ENCODE measurements around the gene GBE1.
"Not testable (repeated sequence)": the region's sequence is repeated elsewhere in the genome, so short reads cannot be mapped to it uniquely, and the experiment has no call there.

Gene GBE1

DNA sequence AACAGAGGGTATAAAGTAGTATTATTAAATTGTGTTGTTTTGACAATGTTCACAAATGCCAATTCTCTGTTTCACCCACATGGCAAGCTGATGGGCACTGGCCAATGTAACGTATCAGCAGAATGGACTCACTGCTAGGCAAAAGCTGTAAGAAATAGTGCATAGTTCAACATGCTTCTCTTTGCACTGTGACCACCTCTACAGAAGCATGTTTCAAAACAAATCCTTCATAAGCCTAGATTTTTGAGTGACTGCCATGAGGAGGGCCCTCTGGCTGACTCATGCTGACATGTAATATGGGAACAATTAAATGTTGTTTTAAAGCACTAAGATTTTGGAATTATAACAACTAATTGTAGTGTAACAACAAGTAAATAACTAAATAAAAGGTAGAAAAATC, 3.2 kb downstream of the GBE1 start:
- no peaks in the 10 kb centered on the region for H3K27me3 ChIP-seq (ENCODE audit: insufficient read depth, insufficient read length)

DNA sequence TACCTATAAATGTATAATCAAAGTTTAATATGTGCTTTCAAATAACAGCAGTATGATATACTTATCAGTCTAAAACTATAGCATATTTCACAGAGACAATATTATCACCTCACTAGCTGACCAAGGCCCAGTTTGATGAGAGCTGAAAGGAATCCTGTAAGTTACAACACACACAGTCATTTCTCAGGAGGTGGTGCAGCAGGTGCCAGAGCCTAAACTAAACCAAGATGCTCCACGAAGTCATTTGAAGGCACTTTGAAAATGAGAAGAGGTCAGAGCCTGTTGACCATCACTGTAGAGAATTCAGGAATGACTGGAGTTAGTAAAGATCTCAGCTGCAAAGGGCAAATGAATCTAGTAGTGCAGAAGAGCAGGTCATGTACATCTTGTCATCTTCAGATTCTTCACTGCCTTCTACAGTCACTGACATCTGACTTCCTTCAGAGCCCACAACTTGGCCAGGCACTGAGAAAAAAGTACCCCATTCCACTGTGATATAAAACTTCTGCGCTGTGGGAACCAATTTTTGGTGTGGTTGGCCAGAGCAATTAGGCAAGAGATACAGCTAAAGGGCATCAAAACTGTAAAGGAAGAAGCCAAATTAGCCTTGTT, 7.9 kb downstream of the GBE1 start:
- Histone ChIP-seq H3K4me1 (ENCODE audit: insufficient read depth, insufficient read length) (no peaks in the 10 kb centered on the region), H3K9ac (ENCODE audit: insufficient read length, low read depth) (no peak overlapping the region), H3K4me3 (ENCODE audit: insufficient read length, low read depth) (no peak overlapping the region), H3K9me3 (ENCODE audit: insufficient read depth, low read length) (no peaks in the 10 kb centered on the region), H3K27me3 (ENCODE audit: insufficient read depth, insufficient read length) (no peaks in the 10 kb centered on the region), H3K36me3 (ENCODE audit: insufficient read depth, insufficient read length, low read length) (no peaks in the 10 kb centered on the region)
- DNase-seq (ENCODE audit: low read depth, low spot score): no peak
- TF ChIP-seq SUZ12 (IDR thresholded peaks at IDR 0.05; ENCODE audit: extremely low read depth, insufficient read depth, insufficient read length): no peak
- TF ChIP-seq YY1 (IDR thresholded peaks at IDR 0.05; ENCODE audit: insufficient read depth, insufficient read length): no peak
- no peak for TF ChIP-seq ZNF274 (IDR thresholded peaks at IDR 0.05; ENCODE audit: low read depth, low read length)

More for the DNA sequence above, 3.2 kb downstream of the GBE1 start:
- Histone ChIP-seq H3K36me3 (ENCODE audit: insufficient read depth, insufficient read length, low read length) (no peaks in the 10 kb centered on the region), H3K9ac (ENCODE audit: insufficient read length, low read depth) (no peak overlapping the region), H3K4me3 (ENCODE audit: insufficient read length, low read depth) (no peak overlapping the region), H3K9me3 (ENCODE audit: insufficient read depth, low read length) (no peaks in the 10 kb centered on the region), H3K4me1 (ENCODE audit: insufficient read depth, insufficient read length) (no peaks in the 10 kb centered on the region)
- TF ChIP-seq YY1 (IDR thresholded peaks at IDR 0.05; ENCODE audit: insufficient read depth, insufficient read length) (no peak), SUZ12 (IDR thresholded peaks at IDR 0.05; ENCODE audit: extremely low read depth, insufficient read depth, insufficient read length) (no peak), ZNF274 (IDR thresholded peaks at IDR 0.05; ENCODE audit: low read depth, low read length) (no peak)
- DNase-seq (ENCODE audit: low read depth, low spot score): no peak

DNA sequence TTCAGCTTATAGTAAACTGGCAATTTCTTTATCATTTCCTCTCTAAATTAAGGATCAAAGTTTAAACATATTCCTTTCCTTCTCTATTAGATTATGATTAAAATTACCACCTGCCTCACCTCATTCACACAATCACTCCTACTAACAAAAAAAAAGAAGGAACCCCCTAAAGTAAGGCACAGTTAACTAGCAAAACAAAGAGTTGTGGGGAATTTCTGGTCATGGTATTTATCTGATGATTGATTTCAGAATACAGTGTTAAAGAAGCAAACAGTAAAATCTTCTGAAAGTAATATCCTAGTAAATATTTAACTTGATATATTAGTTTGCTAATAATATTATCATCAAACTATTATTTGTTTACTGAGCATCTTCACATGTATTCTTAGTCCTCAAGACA, 8.8 kb downstream of the GBE1 start:
- TF ChIP-seq ZNF274 (IDR thresholded peaks at IDR 0.05; ENCODE audit: low read depth, low read length) (no peak), SUZ12 (IDR thresholded peaks at IDR 0.05; ENCODE audit: extremely low read depth, insufficient read depth, insufficient read length) (no peak), YY1 (IDR thresholded peaks at IDR 0.05; ENCODE audit: insufficient read depth, insufficient read length) (no peak)
- DNase-seq (ENCODE audit: low read depth, low spot score): no peak

DNA sequence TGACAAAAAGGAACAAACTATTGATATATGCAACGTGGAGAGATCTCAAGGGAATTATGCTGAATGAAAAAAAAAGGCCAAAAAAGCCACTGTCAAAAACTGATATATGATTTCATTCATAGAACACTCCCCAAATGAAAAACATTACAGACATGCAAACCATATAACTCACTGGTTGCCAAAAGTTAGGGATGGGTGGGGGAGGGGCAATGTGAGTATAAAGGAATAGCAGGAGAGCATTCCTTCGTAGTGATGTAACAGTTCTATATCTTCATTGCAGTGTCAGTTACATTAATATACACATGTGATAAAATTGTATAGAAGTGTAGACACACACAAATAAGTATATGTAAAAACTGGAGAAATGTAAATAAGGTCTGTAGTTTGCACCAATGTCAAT, 12.2 kb downstream of the GBE1 start:
- Histone ChIP-seq H3K9ac (ENCODE audit: insufficient read length, low read depth) (no peak overlapping the region), H3K9me3 (ENCODE audit: insufficient read depth, low read length) (no peaks in the 10 kb centered on the region), H3K27me3 (ENCODE audit: insufficient read depth, insufficient read length) (no peaks in the 10 kb centered on the region), H3K4me1 (ENCODE audit: insufficient read depth, insufficient read length) (no peaks in the 10 kb centered on the region), H3K4me3 (ENCODE audit: insufficient read length, low read depth) (no peak overlapping the region), H3K36me3 (ENCODE audit: insufficient read depth, insufficient read length, low read length) (no peaks in the 10 kb centered on the region)
- TF ChIP-seq YY1 (IDR thresholded peaks at IDR 0.05; ENCODE audit: insufficient read depth, insufficient read length) (no peak), ZNF274 (IDR thresholded peaks at IDR 0.05; ENCODE audit: low read depth, low read length) (no peak), SUZ12 (IDR thresholded peaks at IDR 0.05; ENCODE audit: extremely low read depth, insufficient read depth, insufficient read length) (no peak)
- no peak for DNase-seq (ENCODE audit: low read depth, low spot score)

More for the DNA sequence above, 8.8 kb downstream of the GBE1 start:
- Histone ChIP-seq H3K36me3 (ENCODE audit: insufficient read depth, insufficient read length, low read length) (no peaks in the 10 kb centered on the region), H3K27me3 (ENCODE audit: insufficient read depth, insufficient read length) (no peaks in the 10 kb centered on the region), H3K9me3 (ENCODE audit: insufficient read depth, low read length) (no peaks in the 10 kb centered on the region), H3K9ac (ENCODE audit: insufficient read length, low read depth) (no peak overlapping the region), H3K4me1 (ENCODE audit: insufficient read depth, insufficient read length) (no peaks in the 10 kb centered on the region), H3K4me3 (ENCODE audit: insufficient read length, low read depth) (no peak overlapping the region)

DNA sequence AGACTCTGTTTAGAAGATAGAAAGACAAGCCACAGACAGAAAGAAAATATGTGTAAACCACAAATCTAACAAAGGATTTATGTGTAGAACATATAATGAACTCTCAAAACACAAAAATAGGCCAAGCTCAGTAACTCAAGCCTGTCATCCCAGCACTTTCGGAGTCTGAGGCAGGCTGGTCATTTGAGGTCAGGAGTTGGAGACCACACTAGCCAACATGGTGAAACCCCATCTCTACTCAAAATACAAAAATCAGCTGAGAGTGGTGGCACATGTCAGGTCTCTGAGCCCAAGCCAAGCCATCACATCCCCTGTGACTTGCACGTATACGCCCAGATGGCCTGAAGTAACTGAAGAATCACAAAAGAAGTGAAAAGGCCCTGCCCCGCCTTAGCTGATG, 14.2 kb downstream of the GBE1 start:
- not testable (repeated sequence) for H3K4me1 ChIP-seq (ENCODE audit: insufficient read depth, insufficient read length); H3K4me3 ChIP-seq (ENCODE audit: insufficient read length, low read depth); H3K27me3 ChIP-seq (ENCODE audit: insufficient read depth, insufficient read length); H3K9ac ChIP-seq (ENCODE audit: insufficient read length, low read depth); DNase-seq (ENCODE audit: low read depth, low spot score); H3K9me3 ChIP-seq (ENCODE audit: insufficient read depth, low read length); H3K36me3 ChIP-seq (ENCODE audit: insufficient read depth, insufficient read length, low read length)

DNA sequence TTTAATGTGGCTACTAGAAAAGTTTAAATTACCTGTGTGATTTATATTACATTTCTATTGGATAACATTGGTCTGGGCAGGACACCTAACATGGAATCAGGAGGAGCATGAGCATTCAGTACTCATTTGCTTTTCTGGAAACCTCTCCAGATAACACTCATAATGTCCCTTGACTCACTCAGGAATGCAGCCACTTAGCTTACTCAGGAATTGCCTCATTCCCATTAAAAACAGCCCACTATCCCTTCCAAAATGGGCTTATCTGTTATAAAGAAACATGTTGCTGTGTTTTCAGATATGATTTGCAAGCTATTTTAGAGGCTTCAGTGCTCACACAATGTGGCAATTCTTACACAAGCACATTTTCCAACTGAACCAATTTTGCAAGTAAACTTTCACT, 17.1 kb downstream of the GBE1 start:
- Histone ChIP-seq H3K4me1 (ENCODE audit: insufficient read depth, insufficient read length) (no peaks in the 10 kb centered on the region), H3K9me3 (ENCODE audit: insufficient read depth, low read length) (no peaks in the 10 kb centered on the region), H3K9ac (ENCODE audit: insufficient read length, low read depth) (no peak overlapping the region), H3K36me3 (ENCODE audit: insufficient read depth, insufficient read length, low read length) (no peaks in the 10 kb centered on the region), H3K27me3 (ENCODE audit: insufficient read depth, insufficient read length) (no peaks in the 10 kb centered on the region), H3K4me3 (ENCODE audit: insufficient read length, low read depth) (no peak overlapping the region)
- no peak for TF ChIP-seq SUZ12 (IDR thresholded peaks at IDR 0.05; ENCODE audit: extremely low read depth, insufficient read depth, insufficient read length)
- no peak for TF ChIP-seq ZNF274 (IDR thresholded peaks at IDR 0.05; ENCODE audit: low read depth, low read length)
- no peak for TF ChIP-seq YY1 (IDR thresholded peaks at IDR 0.05; ENCODE audit: insufficient read depth, insufficient read length)
- DNase-seq (ENCODE audit: low read depth, low spot score): no peak

DNA sequence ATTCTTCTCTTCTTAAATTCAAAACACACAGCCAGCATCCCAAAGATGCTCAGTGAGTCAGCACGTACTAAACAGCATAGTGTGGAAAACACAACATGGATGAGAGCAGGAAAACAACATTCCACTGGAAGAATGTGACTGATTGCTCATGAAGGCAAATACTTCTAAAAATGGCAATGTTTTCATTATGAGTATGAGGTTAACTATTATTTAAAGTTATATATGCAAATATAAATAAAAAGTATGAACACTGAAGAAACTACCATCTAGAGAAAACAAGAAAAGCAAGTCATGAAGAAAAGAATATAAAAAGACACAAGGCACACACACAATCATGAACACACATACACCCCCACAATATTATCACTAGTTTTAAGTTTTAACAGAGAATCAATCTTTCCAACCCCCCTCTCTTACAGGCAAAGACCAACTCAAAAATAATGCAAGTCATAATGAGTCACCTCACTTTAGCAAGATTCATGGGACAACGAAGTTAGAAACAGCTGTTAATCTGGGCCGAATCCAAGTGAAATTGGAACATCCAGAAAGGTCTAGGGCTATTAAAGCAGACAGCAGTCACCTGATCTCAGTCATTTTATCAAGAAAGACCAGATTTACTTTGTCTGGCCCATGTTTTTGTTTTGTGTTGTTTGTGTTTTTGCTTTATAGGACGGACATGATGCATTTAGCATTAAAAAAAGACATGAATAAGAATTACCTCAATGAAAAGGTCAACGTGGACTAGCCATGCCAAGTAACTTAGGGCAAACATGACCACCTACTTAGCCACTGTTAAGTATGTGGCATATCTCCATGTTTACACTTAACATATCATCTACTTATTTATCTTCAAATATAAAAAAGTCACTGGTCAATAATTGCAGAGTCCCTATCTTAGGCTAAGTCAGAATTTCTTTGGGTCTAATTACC, 18.1 kb downstream of the GBE1 start:
- Histone ChIP-seq H3K27me3 (ENCODE audit: insufficient read depth, insufficient read length) (no peaks in the 10 kb centered on the region), H3K4me3 (ENCODE audit: insufficient read length, low read depth) (no peak overlapping the region), H3K4me1 (ENCODE audit: insufficient read depth, insufficient read length) (no peaks in the 10 kb centered on the region), H3K9me3 (ENCODE audit: insufficient read depth, low read length) (no peaks in the 10 kb centered on the region), H3K9ac (ENCODE audit: insufficient read length, low read depth) (no peak overlapping the region), H3K36me3 (ENCODE audit: insufficient read depth, insufficient read length, low read length) (no peaks in the 10 kb centered on the region)
- TF ChIP-seq YY1 (IDR thresholded peaks at IDR 0.05; ENCODE audit: insufficient read depth, insufficient read length) (no peak), ZNF274 (IDR thresholded peaks at IDR 0.05; ENCODE audit: low read depth, low read length) (no peak), SUZ12 (IDR thresholded peaks at IDR 0.05; ENCODE audit: extremely low read depth, insufficient read depth, insufficient read length) (no peak)
- DNase-seq (ENCODE audit: low read depth, low spot score): no peak
